Fibroblast of lung (primary cell): ENCODE results near the gene RNF34. TPM values are rescaled to one million over a fixed set of nuclear protein-coding genes. Genes with fewer than 3 reads are reported as not detected.

Experiments used
- DNase-seq, 2 donors: peaks; one replicate each; pipeline versions ENCODE4 v3.0.0 to v3.0.0-alpha.2; 2010; ENCODE audit warnings: low read depth in 2 of 2
- H2AFZ ChIP-seq: 2 replicates; pipeline ENCODE4 v1.5.1; 2012; ENCODE audit warnings: low read length, control low read depth, inconsistent platforms
- H3K27ac ChIP-seq: 2 replicates; pipeline ENCODE4 v1.5.1; 2011; ENCODE audit warnings: low read length, control low read depth; ENCODE audit not compliant: insufficient read depth
- H3K27me3 ChIP-seq: 2 replicates; pipeline ENCODE4 v1.5.1; 2011; ENCODE audit warnings: mild to moderate bottlenecking, low read length; ENCODE audit not compliant: control insufficient read depth, insufficient read depth
- H3K36me3 ChIP-seq: 2 replicates; pipeline ENCODE4 v1.5.1; 2011; ENCODE audit warnings: low read length; ENCODE audit not compliant: control insufficient read depth, insufficient read depth
- H3K4me1 ChIP-seq: 2 replicates; pipeline ENCODE4 v1.5.1; 2011; ENCODE audit warnings: low read length; ENCODE audit not compliant: control insufficient read depth, insufficient read depth; ENCODE audit errors: extremely low read depth
- H3K4me2 ChIP-seq: 2 replicates; pipeline ENCODE4 v1.5.1; 2011; ENCODE audit warnings: low read length, control low read depth; ENCODE audit not compliant: insufficient read depth; ENCODE audit errors: extremely low read depth
- H3K4me3 ChIP-seq, 4 experiments: fragments of 200-600 bp in 1 of 4; sonication (generic) in 1 of 4; replicated peaks in 1 of 4; 2 replicates each; pipeline ENCODE4 v1.5.1; 2011 to 2016; ENCODE audit warnings: low read length in 4 of 4, low read depth in 3 of 4, mild to moderate bottlenecking in 3 of 4, control low read depth in 2 of 4, inconsistent platforms in 1 of 4, mixed read lengths in 1 of 4; ENCODE audit not compliant: insufficient read depth in 1 of 4; ENCODE audit errors: control extremely low read depth in 1 of 4
- H3K79me2 ChIP-seq: 2 replicates; pipeline ENCODE4 v1.5.1; 2012; ENCODE audit warnings: mild to moderate bottlenecking, low read length, inconsistent platforms; ENCODE audit not compliant: control insufficient read depth, insufficient read depth
- H3K9ac ChIP-seq: 2 replicates; pipeline ENCODE4 v1.5.1; 2011; ENCODE audit warnings: mild to moderate bottlenecking, low read length, control low read depth; ENCODE audit not compliant: insufficient read depth
- H3K9me3 ChIP-seq: 2 replicates; pipeline ENCODE4 v1.5.1; 2012; ENCODE audit warnings: low read depth, low read length; ENCODE audit not compliant: control insufficient read depth, insufficient read depth
- H4K20me1 ChIP-seq: 2 replicates; pipeline ENCODE4 v1.5.1; 2011; ENCODE audit warnings: low read length; ENCODE audit not compliant: control insufficient read depth, insufficient read depth; ENCODE audit errors: extremely low read depth
- EZH2 ChIP-seq: IDR thresholded peaks from 2 replicates; pipeline ENCODE4 v1.5.1; 2012; ENCODE audit warnings: low read length, control low read depth, mild to moderate bottlenecking; ENCODE audit errors: missing control alignments
- polyA plus RNA-seq, 2 donors: library from polyadenylated mRNA; depleted of rRNA in 1 of 2; stranded (reverse) in 1 of 2; unstranded in 1 of 2; fragments of >200 nt; gene quantifications; 2 replicates each; pipeline ENCODE4 v1.2.1, GENCODE V29; 2011 to 2012; ENCODE audit warnings: missing spikeins in 1 of 2
- total RNA-seq: library from RNA; depleted of rRNA; stranded (reverse); fragments of >200 nt; gene quantifications from 2 replicates; pipeline ENCODE4 v1.2.1, GENCODE V29; 2014
- TF ChIP-seq, protein P1 (sequence below), 2 donors: IDR thresholded peaks in 1 of 2; conservative IDR thresholded peaks in 1 of 2; 1 replicate in 1 of 2; 2 replicates in 1 of 2; pipeline ENCODE4 v1.5.1; 2011 to 2012; ENCODE audit warnings: low read length in 2 of 2, control low read depth in 1 of 2, inconsistent platforms in 1 of 2, low read depth in 1 of 2, mild to moderate bottlenecking in 1 of 2

RNF34 gene
- total and polyA plus RNA-seq, 2 donors (not counting 1 experiment from before 2014, with no cell fraction given), result 33.9 to 79.4 TPM

DNA sequence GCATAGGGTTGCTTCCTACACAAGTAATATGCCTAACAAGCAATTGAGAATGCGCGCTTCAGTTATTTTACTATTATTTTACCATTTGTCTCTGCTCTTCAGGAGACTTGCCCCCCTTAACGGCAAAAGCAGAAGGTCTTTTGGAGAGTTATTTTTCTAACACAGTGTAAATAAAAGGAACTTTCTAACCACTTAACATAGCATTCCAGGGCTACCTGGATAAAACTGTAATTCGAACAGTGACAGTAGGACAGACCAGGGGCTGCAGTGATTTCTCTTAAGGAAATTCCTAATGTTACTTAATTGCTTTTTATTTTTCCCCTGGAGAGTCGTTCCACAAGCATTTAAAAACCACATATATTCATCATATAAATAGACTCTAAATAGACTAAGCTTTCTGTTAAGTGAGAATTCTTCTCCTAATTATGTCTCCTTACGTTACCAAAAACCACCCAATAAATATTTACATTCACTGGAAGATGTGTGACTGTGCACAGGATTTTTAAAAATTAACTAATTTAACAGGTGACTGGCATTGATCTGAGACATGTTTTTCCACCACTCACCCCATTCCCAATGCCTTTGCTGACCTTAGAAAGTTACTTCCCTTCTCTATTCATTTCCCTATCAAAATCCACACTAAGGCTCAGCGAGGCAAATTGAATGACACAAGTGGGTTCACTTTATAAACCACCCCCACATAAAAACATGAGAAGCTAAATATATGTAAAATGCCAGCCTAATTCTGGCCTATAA is 72.4 kb downstream of the RNF34 start:
- H3K4me2 ChIP-seq, result no peak overlapping the region

More for the DNA sequence above, 72.4 kb downstream of the RNF34 start:
- peaks cover 2% of the 10 kb centered on the region for H3K4me1 ChIP-seq
- H3K27ac ChIP-seq, result no peak overlapping the region
- H3K4me3 ChIP-seq, result no peak overlapping the region
- no peak overlapping the region for H3K9ac ChIP-seq
- no peak for DNase-seq
- no peaks in the 10 kb centered on the region for H3K36me3 ChIP-seq
- H3K79me2 ChIP-seq, result no peaks in the 10 kb centered on the region
- TF ChIP-seq, protein P1, sequence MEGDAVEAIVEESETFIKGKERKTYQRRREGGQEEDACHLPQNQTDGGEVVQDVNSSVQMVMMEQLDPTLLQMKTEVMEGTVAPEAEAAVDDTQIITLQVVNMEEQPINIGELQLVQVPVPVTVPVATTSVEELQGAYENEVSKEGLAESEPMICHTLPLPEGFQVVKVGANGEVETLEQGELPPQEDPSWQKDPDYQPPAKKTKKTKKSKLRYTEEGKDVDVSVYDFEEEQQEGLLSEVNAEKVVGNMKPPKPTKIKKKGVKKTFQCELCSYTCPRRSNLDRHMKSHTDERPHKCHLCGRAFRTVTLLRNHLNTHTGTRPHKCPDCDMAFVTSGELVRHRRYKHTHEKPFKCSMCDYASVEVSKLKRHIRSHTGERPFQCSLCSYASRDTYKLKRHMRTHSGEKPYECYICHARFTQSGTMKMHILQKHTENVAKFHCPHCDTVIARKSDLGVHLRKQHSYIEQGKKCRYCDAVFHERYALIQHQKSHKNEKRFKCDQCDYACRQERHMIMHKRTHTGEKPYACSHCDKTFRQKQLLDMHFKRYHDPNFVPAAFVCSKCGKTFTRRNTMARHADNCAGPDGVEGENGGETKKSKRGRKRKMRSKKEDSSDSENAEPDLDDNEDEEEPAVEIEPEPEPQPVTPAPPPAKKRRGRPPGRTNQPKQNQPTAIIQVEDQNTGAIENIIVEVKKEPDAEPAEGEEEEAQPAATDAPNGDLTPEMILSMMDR (conservative IDR thresholded peaks at IDR 0.05 in 1 of 2, IDR thresholded peaks at IDR 0.05 in 1 of 2; ENCODE audit: low read depth in 1 of 2, low read length in 2 of 2), result no peak
- TF ChIP-seq EZH2, result no peak
- no peaks in the 10 kb centered on the region for H3K9me3 ChIP-seq
- H3K27me3 ChIP-seq, result no peaks in the 10 kb centered on the region
- no peaks in the 10 kb centered on the region for H4K20me1 ChIP-seq
- no peak overlapping the region for H2AFZ ChIP-seq

Other genes starting within 250 kb of the RNF34 start
- gene P2RX4, start 190.0 kb upstream of the RNF34 start, total RNA-seq, result 27.7 and 59.8 TPM in 2 replicates
- 27.2 and 39.0 TPM in 2 replicates for gene P2RX4, start 190.0 kb upstream of the RNF34 start, polyA plus RNA-seq
- gene CAMKK2, start 103.4 kb upstream of the RNF34 start, total RNA-seq, result 13.1 and 19.3 TPM in 2 replicates
- 23.1 and 26.4 TPM in 2 replicates for gene CAMKK2, start 103.4 kb upstream of the RNF34 start, polyA plus RNA-seq
- gene ANAPC5, start 47.7 kb upstream of the RNF34 start, total RNA-seq, result 99.9 and 113 TPM in 2 replicates
- 131 and 149 TPM in 2 replicates for gene ANAPC5, start 47.7 kb upstream of the RNF34 start, polyA plus RNA-seq
- 13.1 and 21.6 TPM in 2 replicates for gene KDM2B, start 180.9 kb downstream of the RNF34 start, total RNA-seq
- gene KDM2B, start 180.9 kb downstream of the RNF34 start, polyA plus RNA-seq, result 9.8 and 18.7 TPM in 2 replicates
- 5.6 and 8.1 TPM in 2 replicates for gene ORAI1, start 226.4 kb downstream of the RNF34 start, total RNA-seq
- 7.4 and 13.0 TPM in 2 replicates for gene ORAI1, start 226.4 kb downstream of the RNF34 start, polyA plus RNA-seq